ENCODE measurements around the gene TBXAS1.

Gene TBXAS1

GRCh38 chr7:139972029-139972428, 143.0 kb downstream of the TBXAS1 start:
- no peak overlapping the region for H2BK12ac ChIP-seq (ENCODE audit: low read length in 2 of 2)
- no peaks in the 10 kb centered on the region for H3K36me3 ChIP-seq (ENCODE audit: control insufficient read depth in 1 of 2, insufficient read depth in 2 of 2, low read depth in 1 of 2, low read length in 2 of 2)
- no peaks in the 10 kb centered on the region for H3K9me3 ChIP-seq (ENCODE audit: control insufficient read depth, low read length)
- H3K27ac ChIP-seq (ENCODE audit: low read length, poor library complexity, severe bottlenecking) = no peak overlapping the region
- no peak overlapping the region for H2BK15ac ChIP-seq (ENCODE audit: low read depth, poor library complexity, severe bottlenecking)
- no peak for DNase-seq
- no peaks in the 10 kb centered on the region for H3K4me1 ChIP-seq (ENCODE audit: control insufficient read depth, insufficient read depth, low read depth, low read length)
- no peak overlapping the region for H2AK5ac ChIP-seq (ENCODE audit: low read length, severe bottlenecking)
- H4K8ac ChIP-seq (ENCODE audit: low read length) = no peak overlapping the region
- H3K27me3 ChIP-seq (ENCODE audit: control insufficient read depth in 1 of 2, insufficient read depth in 1 of 2, low read length in 2 of 2) = peaks cover 0 to 56% of the 10 kb centered on the region in 2 experiments
- H3K4ac ChIP-seq (ENCODE audit: low read depth in 1 of 2, low read length in 2 of 2) = no peak overlapping the region
- no peaks in the 10 kb centered on the region for H3K79me1 ChIP-seq (replicated peaks; ENCODE audit: low read length, poor library complexity, severe bottlenecking)
- no peak overlapping the region for H2BK120ac ChIP-seq (ENCODE audit: low read depth, low read length)
- no peak overlapping the region for H3K4me3 ChIP-seq (ENCODE audit: insufficient read depth in 1 of 2, low read depth in 1 of 2, low read length in 2 of 2)
- no peak overlapping the region for H3K9ac ChIP-seq (ENCODE audit: low read length)
- H2AFZ ChIP-seq (ENCODE audit: low read depth, low read length) = no peak overlapping the region
- H2BK5ac ChIP-seq (ENCODE audit: low read depth, low read length, poor library complexity, severe bottlenecking) = no peak overlapping the region
- no peak overlapping the region for H3K23ac ChIP-seq (ENCODE audit: low read length in 2 of 2)
- no peak overlapping the region for H3K4me2 ChIP-seq (ENCODE audit: low read length, poor library complexity, severe bottlenecking)
- H3K14ac ChIP-seq (ENCODE audit: low read length in 2 of 2) = no peak overlapping the region
- no peak overlapping the region for H4K91ac ChIP-seq (ENCODE audit: low read length)
- no peak overlapping the region for H3K18ac ChIP-seq (ENCODE audit: low read depth in 1 of 2, low read length in 2 of 2)

- Histone ChIP-seq H3K9ac (ENCODE audit: low read length) (no peak overlapping the region), H2BK15ac (ENCODE audit: low read depth, poor library complexity, severe bottlenecking) (no peak overlapping the region), H3K18ac (ENCODE audit: low read depth in 1 of 2, low read length in 2 of 2) (no peak overlapping the region), H3K4me2 (ENCODE audit: low read length, poor library complexity, severe bottlenecking) (no peak overlapping the region), H4K91ac (ENCODE audit: low read length) (no peak overlapping the region), H3K23ac (ENCODE audit: low read length in 2 of 2) (no peak overlapping the region), H3K4ac (ENCODE audit: low read depth in 1 of 2, low read length in 2 of 2) (no peak overlapping the region), H2BK120ac (ENCODE audit: low read depth, low read length) (no peak overlapping the region), H3K14ac (ENCODE audit: low read length in 2 of 2) (no peak overlapping the region), H2AK5ac (ENCODE audit: low read length, severe bottlenecking) (no peak overlapping the region), H2AFZ (ENCODE audit: low read depth, low read length) (no peak overlapping the region), H3K4me3 (ENCODE audit: insufficient read depth in 1 of 2, low read depth in 1 of 2, low read length in 2 of 2) (no peak overlapping the region), H2BK5ac (ENCODE audit: low read depth, low read length, poor library complexity, severe bottlenecking) (no peak overlapping the region), H2BK12ac (ENCODE audit: low read length in 2 of 2) (no peak overlapping the region), H3K79me1 (replicated peaks; ENCODE audit: low read length, poor library complexity, severe bottlenecking) (no peaks in the 10 kb centered on the region), H3K4me1 (ENCODE audit: control insufficient read depth, insufficient read depth, low read depth, low read length) (no peaks in the 10 kb centered on the region), H3K27ac (ENCODE audit: low read length, poor library complexity, severe bottlenecking) (no peak overlapping the region), H4K8ac (ENCODE audit: low read length) (no peak overlapping the region), H3K36me3 (ENCODE audit: control insufficient read depth in 1 of 2, insufficient read depth in 2 of 2, low read depth in 1 of 2, low read length in 2 of 2) (no peaks in the 10 kb centered on the region), H3K27me3 (ENCODE audit: control insufficient read depth in 1 of 2, insufficient read depth in 1 of 2, low read length in 2 of 2) (peaks cover 0 to 47% of the 10 kb centered on the region in 2 experiments), H3K9me3 (ENCODE audit: control insufficient read depth, low read length) (no peaks in the 10 kb centered on the region)
- no peak for DNase-seq
- WGBS = 58% methylated on average over 9 of the region's 11 CpGs
Observed at GRCh38 chr7:139973101-139974050, 144.3 kb downstream of the TBXAS1 start.

- no peak overlapping the region for H2BK12ac ChIP-seq (ENCODE audit: low read length in 2 of 2)
- no peaks in the 10 kb centered on the region for H3K36me3 ChIP-seq (ENCODE audit: control insufficient read depth in 1 of 2, insufficient read depth in 2 of 2, low read depth in 1 of 2, low read length in 2 of 2)
- H3K23ac ChIP-seq (ENCODE audit: low read length in 2 of 2) = no peak overlapping the region
- no peak overlapping the region for H3K9ac ChIP-seq (ENCODE audit: low read length)
- no peak overlapping the region for H3K27ac ChIP-seq (ENCODE audit: low read length, poor library complexity, severe bottlenecking)
- H3K4me3 ChIP-seq (ENCODE audit: insufficient read depth in 1 of 2, low read depth in 1 of 2, low read length in 2 of 2) = no peak overlapping the region
- no peak overlapping the region for H2AFZ ChIP-seq (ENCODE audit: low read depth, low read length)
- no peak overlapping the region for H2BK5ac ChIP-seq (ENCODE audit: low read depth, low read length, poor library complexity, severe bottlenecking)
- 96% methylated on average over 13 of the region's 13 CpGs for WGBS
- H3K9me3 ChIP-seq (ENCODE audit: control insufficient read depth, low read length) = no peaks in the 10 kb centered on the region
- no peaks in the 10 kb centered on the region for H3K79me1 ChIP-seq (replicated peaks; ENCODE audit: low read length, poor library complexity, severe bottlenecking)
- DNase-seq = no peak
- peaks cover 0 to 42% of the 10 kb centered on the region in 2 experiments for H3K27me3 ChIP-seq (ENCODE audit: control insufficient read depth in 1 of 2, insufficient read depth in 1 of 2, low read length in 2 of 2)
- H3K18ac ChIP-seq (ENCODE audit: low read depth in 1 of 2, low read length in 2 of 2) = no peak overlapping the region
- no peak overlapping the region for H2AK5ac ChIP-seq (ENCODE audit: low read length, severe bottlenecking)
- no peak overlapping the region for H2BK15ac ChIP-seq (ENCODE audit: low read depth, poor library complexity, severe bottlenecking)
- H3K4me2 ChIP-seq (ENCODE audit: low read length, poor library complexity, severe bottlenecking) = no peak overlapping the region
- H3K4ac ChIP-seq (ENCODE audit: low read depth in 1 of 2, low read length in 2 of 2) = no peak overlapping the region
- H3K4me1 ChIP-seq (ENCODE audit: control insufficient read depth, insufficient read depth, low read depth, low read length) = no peaks in the 10 kb centered on the region
- no peak overlapping the region for H4K8ac ChIP-seq (ENCODE audit: low read length)
- no peak overlapping the region for H3K14ac ChIP-seq (ENCODE audit: low read length in 2 of 2)
- H4K91ac ChIP-seq (ENCODE audit: low read length) = no peak overlapping the region
- no peak overlapping the region for H2BK120ac ChIP-seq (ENCODE audit: low read depth, low read length)
Observed at GRCh38 chr7:139974179-139974811, 145.2 kb downstream of the TBXAS1 start.

- H3K4ac ChIP-seq (ENCODE audit: low read depth in 1 of 2, low read length in 2 of 2) = no peak overlapping the region
- no peak overlapping the region for H2BK15ac ChIP-seq (ENCODE audit: low read depth, poor library complexity, severe bottlenecking)
- no peak overlapping the region for H3K27ac ChIP-seq (ENCODE audit: low read length, poor library complexity, severe bottlenecking)
- no peak overlapping the region for H3K9ac ChIP-seq (ENCODE audit: low read length)
- H2BK120ac ChIP-seq (ENCODE audit: low read depth, low read length) = no peak overlapping the region
- H3K36me3 ChIP-seq (ENCODE audit: control insufficient read depth in 1 of 2, insufficient read depth in 2 of 2, low read depth in 1 of 2, low read length in 2 of 2) = no peaks in the 10 kb centered on the region
- no peak overlapping the region for H4K8ac ChIP-seq (ENCODE audit: low read length)
- no peak overlapping the region for H2AFZ ChIP-seq (ENCODE audit: low read depth, low read length)
- no peak overlapping the region for H3K4me3 ChIP-seq (ENCODE audit: insufficient read depth in 1 of 2, low read depth in 1 of 2, low read length in 2 of 2)
- WGBS = 92% methylated on average over 10 of the region's 11 CpGs
- H3K79me1 ChIP-seq (replicated peaks; ENCODE audit: low read length, poor library complexity, severe bottlenecking) = no peaks in the 10 kb centered on the region
- H2BK12ac ChIP-seq (ENCODE audit: low read length in 2 of 2) = no peak overlapping the region
- DNase-seq = no peak
- no peaks in the 10 kb centered on the region for H3K9me3 ChIP-seq (ENCODE audit: control insufficient read depth, low read length)
- no peak overlapping the region for H3K18ac ChIP-seq (ENCODE audit: low read depth in 1 of 2, low read length in 2 of 2)
- no peak overlapping the region for H4K91ac ChIP-seq (ENCODE audit: low read length)
- H3K27me3 ChIP-seq (ENCODE audit: control insufficient read depth in 1 of 2, insufficient read depth in 1 of 2, low read length in 2 of 2) = peaks cover 0 to 33% of the 10 kb centered on the region in 2 experiments
- H3K4me2 ChIP-seq (ENCODE audit: low read length, poor library complexity, severe bottlenecking) = no peak overlapping the region
- no peak overlapping the region for H2AK5ac ChIP-seq (ENCODE audit: low read length, severe bottlenecking)
- H3K4me1 ChIP-seq (ENCODE audit: control insufficient read depth, insufficient read depth, low read depth, low read length) = peaks cover 2% of the 10 kb centered on the region
- H3K23ac ChIP-seq (ENCODE audit: low read length in 2 of 2) = no peak overlapping the region
- H3K14ac ChIP-seq (ENCODE audit: low read length in 2 of 2) = no peak overlapping the region
- H2BK5ac ChIP-seq (ENCODE audit: low read depth, low read length, poor library complexity, severe bottlenecking) = no peak overlapping the region
Observed at GRCh38 chr7:139976055-139976837, 147.2 kb downstream of the TBXAS1 start.

Measured in mesenchymal stem cell (in vitro differentiated cells and primary cell).